Testis (tissue), 2 donors: ENCODE measurements around the gene F2.

Experiments
- POLR2A ChIP-seq: fragments of 450-650 bp; IDR thresholded peaks from one replicate; pipeline ENCODE4 v1.6.1; 2017; ENCODE audit warnings: antibody characterized with exemption, mild to moderate bottlenecking, moderate library complexity
- TF ChIP-seq, protein P1 (sequence below), 3 experiments: fragments of 450-650 bp in 2 of 3; fragments of 200-600 bp in 1 of 3; sonication (generic) in 1 of 3; IDR thresholded peaks; one replicate each; pipeline ENCODE4 v1.5.1; 2016 to 2019; ENCODE audit warnings: antibody characterized with exemption in 3 of 3, mild to moderate bottlenecking in 2 of 3, moderate library complexity in 1 of 3

DNA sequence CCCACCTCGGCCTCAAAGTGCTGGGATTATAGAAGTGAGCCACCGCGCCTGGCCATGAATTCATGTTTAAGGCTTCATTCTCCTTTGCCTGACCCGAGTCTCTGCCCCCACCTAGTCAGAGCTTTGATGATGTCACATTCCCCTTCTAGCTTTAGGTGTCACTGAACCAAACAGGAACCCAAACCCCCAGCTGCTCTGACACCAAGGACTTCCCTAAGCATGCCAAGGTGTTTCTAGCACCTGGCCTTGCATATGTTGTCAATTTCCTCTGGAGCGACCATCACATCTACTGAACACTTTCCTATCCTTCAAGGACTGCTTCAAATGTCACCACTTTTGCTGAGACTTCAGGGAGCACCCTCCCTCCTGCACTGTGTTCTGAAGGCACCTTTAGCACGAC is 2.3 kb downstream of the F2 start:
- TF ChIP-seq POLR2A, result no peak
- TF ChIP-seq, protein P1, sequence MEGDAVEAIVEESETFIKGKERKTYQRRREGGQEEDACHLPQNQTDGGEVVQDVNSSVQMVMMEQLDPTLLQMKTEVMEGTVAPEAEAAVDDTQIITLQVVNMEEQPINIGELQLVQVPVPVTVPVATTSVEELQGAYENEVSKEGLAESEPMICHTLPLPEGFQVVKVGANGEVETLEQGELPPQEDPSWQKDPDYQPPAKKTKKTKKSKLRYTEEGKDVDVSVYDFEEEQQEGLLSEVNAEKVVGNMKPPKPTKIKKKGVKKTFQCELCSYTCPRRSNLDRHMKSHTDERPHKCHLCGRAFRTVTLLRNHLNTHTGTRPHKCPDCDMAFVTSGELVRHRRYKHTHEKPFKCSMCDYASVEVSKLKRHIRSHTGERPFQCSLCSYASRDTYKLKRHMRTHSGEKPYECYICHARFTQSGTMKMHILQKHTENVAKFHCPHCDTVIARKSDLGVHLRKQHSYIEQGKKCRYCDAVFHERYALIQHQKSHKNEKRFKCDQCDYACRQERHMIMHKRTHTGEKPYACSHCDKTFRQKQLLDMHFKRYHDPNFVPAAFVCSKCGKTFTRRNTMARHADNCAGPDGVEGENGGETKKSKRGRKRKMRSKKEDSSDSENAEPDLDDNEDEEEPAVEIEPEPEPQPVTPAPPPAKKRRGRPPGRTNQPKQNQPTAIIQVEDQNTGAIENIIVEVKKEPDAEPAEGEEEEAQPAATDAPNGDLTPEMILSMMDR (IDR thresholded peaks at IDR 0.05), result no peak
